NCI-H2196 (cell line): ENCODE measurements around the gene UTS2B.
"Not testable (repeated sequence)": the region's sequence is repeated elsewhere in the genome, so short reads cannot be mapped to it uniquely, and the experiment has no call there.

Experiments used
- DNase-seq: peaks from one replicate; lab custom pipeline; 2025; ENCODE audit not compliant: unreplicated experiment; lab: John Stamatoyannopoulos, UW

UTS2B gene

GRCh38 chr3:191282251-191283185 lies 47.8 kb downstream of the UTS2B start:
- no peak for DNase-seq

GRCh38 chr3:191280882-191281281 lies 49.4 kb downstream of the UTS2B start:
- no peak for DNase-seq

DNA sequence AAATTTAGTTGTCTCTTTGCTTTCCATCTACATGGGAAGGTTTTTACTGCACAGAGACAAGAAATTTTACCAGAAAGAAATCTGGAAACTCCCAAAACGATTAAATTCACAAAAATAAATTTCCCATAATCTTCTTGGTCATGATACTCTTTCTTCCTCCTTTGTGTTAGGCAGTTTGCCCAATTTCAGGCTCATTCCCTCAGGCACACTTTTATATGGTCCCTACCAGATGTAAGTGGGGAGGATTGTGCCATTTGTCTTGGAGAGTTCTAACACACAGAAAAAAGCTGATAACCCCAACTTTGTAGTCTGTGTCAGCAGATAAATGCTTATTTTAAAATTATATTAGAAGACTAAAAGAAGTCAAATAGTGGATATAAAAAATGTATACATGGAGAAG lies 50.2 kb downstream of the UTS2B start:
- DNase-seq = no peak

DNA sequence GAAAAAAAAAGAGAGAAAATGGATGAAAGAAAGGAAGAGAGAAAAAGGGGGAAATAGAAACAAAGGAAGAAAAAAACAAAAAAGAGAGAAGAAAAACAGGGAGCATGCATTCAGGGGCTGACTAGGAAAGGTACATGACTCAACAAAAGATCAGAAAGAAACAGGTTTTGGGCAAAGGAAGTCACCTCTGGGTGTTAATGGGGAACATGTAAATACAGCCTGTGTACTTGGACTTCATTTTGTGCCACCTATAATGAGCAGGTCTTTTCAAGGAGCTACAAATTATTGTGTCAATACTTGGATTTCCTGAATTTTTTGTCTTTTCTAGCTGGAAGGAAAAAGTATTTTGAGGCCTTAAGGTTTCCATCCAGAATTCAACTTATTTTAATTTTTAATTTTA lies 54.6 kb downstream of the UTS2B start:
- no peak for DNase-seq

GRCh38 chr3:191275244-191275643 lies 55.1 kb downstream of the UTS2B start:
- not testable (repeated sequence) for DNase-seq

DNA sequence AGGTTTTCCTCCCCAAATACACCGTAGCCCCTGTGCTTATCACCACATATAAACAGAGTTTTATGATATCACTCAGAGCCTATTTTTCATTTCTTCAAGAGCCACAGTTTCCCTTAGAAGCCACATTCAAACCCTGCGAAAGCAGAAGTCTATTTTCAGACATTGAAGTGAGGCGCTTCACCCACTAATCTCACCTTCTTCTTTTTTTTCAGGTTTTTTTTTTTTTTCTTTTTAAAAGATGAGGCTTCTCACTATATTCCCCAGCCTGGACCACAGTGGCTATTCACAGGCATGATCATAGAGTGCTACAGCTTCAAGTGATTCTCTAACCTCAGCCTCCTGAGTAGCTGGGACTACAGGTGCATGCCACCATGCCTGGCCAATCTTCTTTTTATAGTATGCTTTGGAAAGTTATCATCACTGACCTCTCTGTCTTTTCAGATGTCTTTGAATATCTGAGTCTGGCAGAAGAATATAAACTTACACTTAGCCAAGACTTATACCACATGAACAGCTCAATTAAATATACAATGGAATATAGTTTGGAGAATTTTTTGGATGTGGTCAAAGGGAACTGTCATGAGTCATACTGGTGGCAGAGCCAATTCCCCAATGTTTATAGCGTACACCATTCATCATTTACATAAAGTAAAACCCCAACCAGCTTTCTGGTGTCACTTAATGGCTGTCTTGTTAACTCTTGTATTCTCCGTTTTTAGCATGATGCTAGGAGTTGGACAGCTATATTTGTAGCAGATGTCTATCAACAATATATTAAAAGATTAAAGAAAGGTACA lies 60.8 kb downstream of the UTS2B start:
- no peak for DNase-seq

DNA sequence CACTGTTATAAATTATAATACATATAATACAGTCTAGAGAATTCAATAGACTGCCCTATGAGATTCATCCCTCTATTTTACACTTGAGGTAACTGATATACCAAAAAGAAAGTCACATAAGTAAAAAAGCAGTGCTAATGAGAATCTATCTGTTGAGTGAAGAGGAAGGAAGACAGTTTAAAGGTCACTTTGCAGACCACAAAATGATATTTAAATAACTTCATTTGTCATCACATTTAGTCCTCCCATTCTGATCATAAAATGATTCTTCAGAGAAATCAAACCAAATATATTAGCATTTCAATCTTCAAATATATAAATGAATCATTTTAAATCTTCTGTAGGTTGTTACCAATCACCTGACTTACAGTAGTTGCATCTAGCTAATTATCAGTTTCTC lies 61.6 kb downstream of the UTS2B start:
- no peak for DNase-seq

DNA sequence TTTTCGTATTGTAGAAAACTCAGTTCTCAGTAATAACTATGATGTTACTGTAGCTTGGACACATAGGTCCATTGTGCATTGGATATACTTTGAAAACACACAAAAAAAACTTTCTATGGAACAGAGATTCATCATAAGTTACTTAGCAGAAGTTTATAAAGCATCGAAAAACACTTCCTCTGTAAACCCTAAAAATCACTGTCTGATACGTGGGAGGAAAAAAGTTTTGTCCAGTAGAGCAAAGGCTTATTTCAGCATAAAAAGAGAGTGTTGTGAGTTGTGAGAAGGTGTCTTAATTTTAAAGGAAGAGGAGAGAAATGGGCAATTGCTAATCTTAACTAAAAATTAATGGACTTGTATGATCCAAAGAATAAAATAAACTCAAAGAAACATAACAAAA lies 66.5 kb downstream of the UTS2B start:
- no peak for DNase-seq

DNA sequence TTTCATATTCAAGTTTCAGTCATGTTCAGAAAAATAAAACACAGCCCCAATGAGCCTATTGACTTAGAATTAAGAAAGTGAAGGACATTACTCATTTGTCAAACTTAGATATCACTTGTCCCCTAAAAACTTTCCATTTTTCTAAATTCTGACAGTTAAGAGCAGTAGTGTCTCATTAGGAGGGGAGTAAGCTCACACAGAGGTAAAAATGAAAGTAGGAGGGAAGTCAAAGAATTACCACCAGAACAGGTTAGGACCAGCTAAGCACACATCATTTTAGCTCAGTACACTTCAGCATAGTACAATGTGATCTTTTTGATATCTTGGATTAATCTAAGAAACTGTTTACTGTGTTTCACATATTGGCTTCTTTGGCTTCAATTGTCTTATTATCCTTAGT lies 67.0 kb downstream of the UTS2B start:
- DNase-seq = no peak

DNA sequence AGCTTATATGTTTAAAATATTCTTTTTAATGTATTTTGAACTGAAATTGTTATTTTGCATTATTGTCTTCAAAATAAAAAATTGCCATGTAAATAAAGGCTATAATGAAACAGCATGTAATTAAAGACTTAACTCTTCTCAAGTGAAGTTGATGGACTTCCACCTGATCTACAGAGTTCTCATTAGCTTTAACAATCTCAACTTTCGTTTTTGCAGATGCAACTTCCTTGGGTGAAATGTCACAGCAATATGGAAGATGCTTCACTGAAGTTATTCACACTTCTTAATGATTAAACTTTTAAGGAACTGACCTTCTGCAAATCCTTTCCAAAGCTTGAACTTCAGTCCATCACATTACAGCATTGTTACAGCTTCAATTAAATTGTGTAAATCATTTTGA lies 67.7 kb downstream of the UTS2B start:
- DNase-seq = no peak

DNA sequence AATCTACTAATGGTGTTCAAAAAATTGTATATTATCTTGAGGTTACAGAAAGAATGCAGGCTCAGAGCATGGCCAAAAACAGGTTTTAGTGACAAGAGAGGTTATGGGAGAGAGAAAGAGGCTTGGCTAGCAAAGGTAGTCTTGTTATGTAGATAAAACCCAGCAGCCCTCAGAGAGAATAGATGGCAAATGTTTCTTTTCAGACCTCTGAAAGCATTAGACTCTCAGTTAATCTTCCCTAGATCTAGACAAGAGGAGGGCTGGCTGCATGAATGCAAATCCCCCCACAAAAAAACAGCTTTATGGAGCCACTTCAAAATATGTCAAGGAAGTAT lies 69.1 kb downstream of the UTS2B start:
- no peak for DNase-seq

DNA sequence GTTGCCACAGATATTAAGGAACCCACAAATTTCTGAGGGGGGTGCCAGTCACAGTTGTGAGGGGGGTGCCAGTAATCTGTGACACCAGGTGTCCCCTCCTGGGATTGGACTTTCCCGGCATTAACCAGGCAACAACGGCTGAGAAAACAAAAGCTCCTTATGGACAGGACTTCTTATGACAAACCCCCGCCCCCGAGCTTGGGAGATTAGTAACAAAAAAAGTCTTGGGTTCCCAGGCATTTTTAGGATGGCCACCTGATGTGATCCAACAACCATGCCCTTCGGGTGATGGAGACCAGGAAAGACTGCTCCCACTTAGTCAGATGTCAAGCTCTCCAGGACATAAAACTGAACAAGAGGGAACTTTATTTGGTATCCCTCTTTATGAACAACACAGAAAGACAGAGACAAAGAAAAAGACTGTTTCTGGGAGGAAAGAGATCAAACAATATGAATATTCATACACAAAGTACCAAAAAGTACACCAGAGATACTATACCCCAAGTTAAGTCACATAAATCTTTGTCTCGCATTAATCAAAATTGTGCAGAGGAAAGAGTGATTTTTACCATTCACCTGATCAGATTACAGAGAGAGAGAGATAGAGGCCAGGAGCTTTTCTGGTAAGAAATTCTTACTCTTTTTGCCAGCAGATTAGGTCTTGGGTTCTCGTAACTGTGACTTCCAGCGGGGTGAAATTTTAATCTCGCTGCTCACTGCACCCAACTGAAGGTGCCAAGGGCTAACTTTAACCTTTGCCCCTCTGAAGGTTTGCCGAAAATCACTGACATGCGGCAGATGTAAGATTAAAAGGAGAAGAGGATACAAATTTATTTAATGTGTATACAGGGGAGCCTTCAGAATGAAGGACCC lies 69.7 kb downstream of the UTS2B start:
- no peak for DNase-seq

DNA sequence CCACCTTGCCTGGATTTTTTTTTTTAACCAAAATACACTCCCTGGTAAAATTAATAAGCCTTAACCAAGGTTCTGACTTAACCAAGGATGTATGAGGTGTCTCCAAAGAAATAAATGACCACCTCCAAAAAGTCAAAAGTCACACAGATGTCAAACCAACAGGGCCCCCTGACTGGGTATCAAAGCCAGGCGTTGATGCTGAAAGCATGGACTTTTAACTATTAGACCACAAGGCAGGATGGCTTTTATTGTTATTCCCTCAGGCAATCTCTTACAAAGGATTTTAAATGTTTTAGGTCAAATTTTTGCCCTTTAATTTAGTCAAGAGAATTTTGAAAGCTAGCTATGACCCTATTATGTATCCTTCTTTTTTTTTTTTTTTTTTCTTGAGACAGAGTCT lies 70.8 kb downstream of the UTS2B start:
- DNase-seq = no peak

DNA sequence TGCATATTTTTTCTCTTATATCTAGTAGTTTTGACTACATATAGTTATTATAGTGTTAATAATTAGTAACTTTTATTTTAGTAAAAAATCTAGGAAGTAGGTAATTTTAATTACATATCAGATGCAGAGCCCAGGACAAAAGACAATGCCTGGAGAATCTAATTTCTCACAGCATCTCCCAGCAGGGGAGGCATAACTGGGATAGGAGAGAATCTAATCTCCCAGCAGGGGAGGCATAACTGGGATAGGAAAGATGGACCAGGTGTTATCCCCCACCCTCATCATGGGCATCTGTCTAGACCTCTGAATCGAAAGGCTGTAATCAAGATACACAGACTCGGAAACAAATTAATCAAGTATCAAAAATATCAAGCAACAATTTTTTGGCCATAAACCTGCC lies 73.0 kb downstream of the UTS2B start:
- DNase-seq = no peak

DNA sequence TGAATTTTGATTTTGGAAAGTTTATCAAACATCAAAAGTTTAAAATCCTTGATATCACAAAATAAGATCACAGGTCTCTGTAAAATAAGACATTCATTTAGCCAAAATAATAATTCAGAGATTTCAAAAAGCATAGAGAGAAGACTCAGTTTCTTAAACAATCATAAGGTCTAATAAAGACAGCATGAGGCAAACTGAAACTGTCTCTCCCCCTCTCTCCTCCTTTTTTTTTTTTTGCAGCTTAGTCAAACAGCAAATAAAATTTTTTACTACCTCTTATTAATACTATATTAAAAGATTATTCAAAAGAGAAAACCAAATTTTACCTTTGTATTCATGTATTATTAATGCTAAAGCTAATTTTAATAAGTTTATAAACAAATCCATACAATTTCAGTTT lies 73.9 kb downstream of the UTS2B start:
- DNase-seq = no peak

- DNase-seq = no peak
Observed at GRCh38 chr3:191255156-191255555, 75.2 kb downstream of the UTS2B start.

DNA sequence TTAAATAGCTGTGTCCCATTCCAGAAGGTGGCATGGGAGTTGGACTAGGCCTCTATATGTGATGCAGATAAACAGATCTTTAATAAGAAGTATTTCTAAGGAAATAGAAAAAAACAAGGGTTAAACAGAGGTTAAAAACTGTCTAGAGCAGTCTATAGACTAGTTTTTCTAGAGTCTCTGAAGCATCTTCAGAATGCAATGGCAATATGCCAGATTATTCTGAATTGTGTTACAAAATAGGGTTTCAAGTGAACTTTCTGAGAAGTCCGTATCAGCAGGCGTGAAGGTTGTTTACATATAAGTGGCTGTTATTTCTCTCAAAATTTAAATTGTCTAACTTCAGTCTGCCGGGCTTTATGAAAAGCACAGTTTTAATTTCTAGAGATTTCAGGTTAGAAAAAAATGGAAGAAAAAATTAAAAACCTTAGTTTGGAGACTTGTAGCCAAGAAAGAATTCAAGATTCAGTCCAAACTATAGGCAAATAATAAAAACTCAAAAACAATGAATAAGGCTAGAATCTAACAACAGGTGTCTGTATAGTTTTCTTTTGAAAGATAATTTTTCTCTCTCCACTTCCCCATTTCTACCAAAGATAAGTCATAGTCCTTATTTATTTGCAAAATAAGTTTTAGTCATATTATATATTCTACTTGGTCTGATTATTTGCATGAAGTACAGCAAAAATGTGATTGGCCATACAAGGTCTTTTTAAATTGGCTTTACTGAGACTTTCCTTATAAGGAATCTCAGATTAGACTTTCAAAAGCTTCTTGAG lies 76.0 kb downstream of the UTS2B start:
- no peak for DNase-seq

GRCh38 chr3:191253089-191253799 lies 77.1 kb downstream of the UTS2B start:
- no peak for DNase-seq

GRCh38 chr3:191246630-191247029 lies 83.7 kb downstream of the UTS2B start:
- no peak for DNase-seq

DNA sequence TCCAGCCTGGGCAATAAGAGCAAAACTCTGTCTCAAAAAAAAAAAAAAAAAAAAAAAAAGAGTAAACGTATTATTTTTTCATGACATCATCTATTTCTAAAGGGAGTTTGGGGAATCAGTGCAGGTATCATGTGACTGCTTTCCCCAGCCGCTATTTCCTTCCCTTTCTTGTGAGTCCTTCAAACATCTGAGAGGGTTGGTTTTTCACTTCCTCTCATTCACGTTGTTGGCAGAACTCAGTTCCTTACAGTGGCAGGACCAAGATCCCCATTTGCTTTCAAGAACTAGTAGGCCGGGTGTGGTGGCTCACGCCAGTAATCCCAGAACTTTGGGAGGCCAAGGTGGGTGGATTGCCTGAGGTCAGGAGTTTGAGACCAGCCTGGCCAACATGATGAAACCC lies 84.3 kb downstream of the UTS2B start:
- DNase-seq = not testable (repeated sequence)
